Cardiac fibroblast (primary cell): Measurements from ENCODE around the gene FOXE3.

Experiments
- DNase-seq, 2 donors: peaks; one replicate each; pipeline versions ENCODE4 v3.0.0 to v3.0.0-alpha.2; 2010; ENCODE audit warnings: low read depth in 2 of 2
- H3K4me3 ChIP-seq, 2 donors: replicated peaks in 1 of 2; 1 replicate in 1 of 2; 2 replicates in 1 of 2; pipeline ENCODE4 v1.5.1; 2011; ENCODE audit warnings: low read depth in 2 of 2, low read length in 2 of 2, mild to moderate bottlenecking in 2 of 2, moderate library complexity in 1 of 2
- CTCF ChIP-seq: IDR thresholded peaks from one replicate; pipeline ENCODE4 v1.5.1; 2011; ENCODE audit warnings: low read depth, mild to moderate bottlenecking, low read length, inconsistent platforms

Gene FOXE3

GRCh38 chr1:47418681-47419325, 2.7 kb downstream of the FOXE3 start:
- no peak for TF ChIP-seq CTCF
- H3K4me3 ChIP-seq, result no peak overlapping the region
- no peak for DNase-seq

- no peak overlapping the region for H3K4me3 ChIP-seq
- no peak for TF ChIP-seq CTCF
- DNase-seq, result no peak
These were observed 4.5 kb downstream of the FOXE3 start for GRCh38 chr1:47420547-47420946.

GRCh38 chr1:47423872-47424271, 7.8 kb downstream of the FOXE3 start:
- no peak for DNase-seq
- no peak for TF ChIP-seq CTCF
- H3K4me3 ChIP-seq, result no peak overlapping the region

GRCh38 chr1:47424336-47424982, 8.4 kb downstream of the FOXE3 start:
- DNase-seq, result peak; percentile 58 to 62
- peak; percentile 71 for TF ChIP-seq CTCF

GRCh38 chr1:47431534-47431933, 15.4 kb downstream of the FOXE3 start:
- DNase-seq, result peak; percentile 72 to 84
- H3K4me3 ChIP-seq, result no peak overlapping the region
- no peak for TF ChIP-seq CTCF

More at GRCh38 chr1:47424336-47424982, 8.4 kb downstream of the FOXE3 start:
- no peak overlapping the region for H3K4me3 ChIP-seq

- peak; percentile 86 for TF ChIP-seq CTCF
- DNase-seq, result peak; percentile 83 to 85
- H3K4me3 ChIP-seq, result peak overlapping the region; percentile 11 to 30
These were observed 16.3 kb downstream of the FOXE3 start for GRCh38 chr1:47432071-47433036.
